ENCODE measurements around the gene LCT. TPM values are rescaled to one million over a fixed set of nuclear protein-coding genes. Genes with fewer than 3 reads are reported as not detected.
A peak's percentile ranks its signal among the peaks of the same experiment; 100 is the strongest.
"Not testable (repeated sequence)": the region's sequence is repeated elsewhere in the genome, so short reads cannot be mapped to it uniquely, and the experiment has no call there.

Gene LCT
- total RNA-seq, 1 donor from 2014 or later = not detected

DNA sequence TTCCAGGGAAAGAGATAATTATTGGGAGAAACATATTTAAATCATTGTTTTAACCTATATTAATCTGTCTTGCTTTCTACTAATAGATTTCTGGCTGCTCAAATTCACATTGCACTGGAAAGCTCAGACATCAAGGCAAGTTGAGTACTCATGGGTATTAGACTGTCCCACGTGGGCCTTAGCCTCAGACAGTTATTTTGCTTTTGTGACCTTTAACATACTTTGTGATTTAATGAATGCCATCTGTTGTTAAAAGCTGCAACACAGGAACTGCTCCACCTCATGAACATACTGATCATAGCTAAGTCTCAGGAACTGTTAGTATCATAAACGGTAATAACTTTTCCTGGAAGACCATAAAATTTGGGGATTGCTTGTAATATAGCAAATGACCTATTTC, 2.7 kb upstream of the LCT start:
- intact Hi-C loops (cut with DNase I) = no loop called here
- ATAC-seq (ENCODE audit: poor library complexity) (peak; percentile 79), DNase-seq (no peak)

- no peak for ATAC-seq (ENCODE audit: poor library complexity)
- no peak for DNase-seq
- intact Hi-C loops (cut with DNase I) = no loop called here
These were observed 1.5 kb upstream of the LCT start for GRCh38 chr2:135838502-135838901.

GRCh38 chr2:135832891-135833290, 4.1 kb downstream of the LCT start:
- intact Hi-C loops (cut with DNase I) = no loop called here
- ATAC-seq (ENCODE audit: poor library complexity) = no peak
- no peak for DNase-seq

- ATAC-seq (ENCODE audit: poor library complexity) = no peak
These were observed 5.7 kb downstream of the LCT start for GRCh38 chr2:135831180-135831812.

GRCh38 chr2:135829378-135830135, 7.4 kb downstream of the LCT start:
- intact Hi-C loops (cut with DNase I) = no loop called here
- ATAC-seq (ENCODE audit: poor library complexity) (no peak), DNase-seq (no peak)

More at GRCh38 chr2:135831180-135831812, 5.7 kb downstream of the LCT start:
- intact Hi-C loops (cut with DNase I) = no loop called here
- no peak for DNase-seq

- no peak for DNase-seq
- no peak for ATAC-seq (ENCODE audit: poor library complexity)
- intact Hi-C loops (cut with DNase I) = no loop called here
These were observed 10.4 kb downstream of the LCT start for GRCh38 chr2:135826544-135826943.

DNA sequence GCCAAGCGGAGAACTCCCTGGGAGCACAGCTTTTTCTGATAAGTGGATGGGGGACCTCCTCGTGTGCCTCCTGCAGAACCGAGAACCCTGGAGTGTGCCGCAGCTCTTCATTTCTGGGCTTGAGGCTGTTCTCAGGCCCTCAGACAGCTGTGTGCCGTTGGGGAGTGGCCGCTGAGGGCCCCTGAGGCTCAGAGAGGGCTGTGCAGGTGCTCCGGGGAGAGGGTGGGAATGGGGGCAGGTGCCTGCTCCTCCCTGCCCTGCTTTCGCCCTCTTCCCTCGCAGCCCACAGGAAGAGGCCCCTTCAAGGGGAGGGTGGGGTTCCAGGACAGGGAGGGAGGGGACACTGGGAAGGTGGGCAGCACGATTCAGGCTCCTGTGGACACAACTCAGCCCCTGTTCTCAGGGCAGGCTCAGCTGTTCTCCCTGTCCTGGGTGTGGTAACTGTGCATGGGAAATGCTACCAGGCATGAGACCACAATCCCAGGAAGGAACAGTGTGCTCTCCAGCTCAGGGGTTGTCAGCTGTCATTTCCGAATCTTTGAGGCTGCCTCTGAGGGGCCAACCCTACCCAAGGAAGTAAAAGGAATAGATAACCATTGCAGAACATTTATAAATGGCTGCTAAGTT, 11.3 kb downstream of the LCT start:
- intact Hi-C loops (cut with DNase I) = no loop called here
- no peak for ATAC-seq (ENCODE audit: poor library complexity)
- no peak for DNase-seq

DNA sequence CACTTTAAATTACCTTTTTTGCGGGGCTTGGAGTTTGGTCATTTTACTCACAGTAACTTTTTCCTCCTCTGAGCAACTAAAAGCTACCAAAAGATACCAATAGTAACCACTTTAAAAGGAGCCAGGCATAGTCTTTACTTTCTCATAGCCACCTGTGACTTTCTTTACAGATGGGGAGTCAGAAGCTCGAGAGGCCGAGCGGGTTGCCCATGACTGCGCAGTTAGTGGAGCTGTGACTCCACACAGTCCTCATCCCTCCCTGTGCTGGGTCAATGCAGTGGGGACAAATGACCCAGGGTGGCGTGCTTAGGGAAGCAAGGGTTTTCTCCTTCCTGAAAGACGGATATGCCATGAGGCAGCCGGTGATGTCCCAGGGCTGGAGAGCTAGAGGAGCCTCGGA, 11.9 kb downstream of the LCT start:
- ATAC-seq (ENCODE audit: poor library complexity) (no peak), DNase-seq (no peak)
- intact Hi-C loops (cut with DNase I) = no loop called here

DNA sequence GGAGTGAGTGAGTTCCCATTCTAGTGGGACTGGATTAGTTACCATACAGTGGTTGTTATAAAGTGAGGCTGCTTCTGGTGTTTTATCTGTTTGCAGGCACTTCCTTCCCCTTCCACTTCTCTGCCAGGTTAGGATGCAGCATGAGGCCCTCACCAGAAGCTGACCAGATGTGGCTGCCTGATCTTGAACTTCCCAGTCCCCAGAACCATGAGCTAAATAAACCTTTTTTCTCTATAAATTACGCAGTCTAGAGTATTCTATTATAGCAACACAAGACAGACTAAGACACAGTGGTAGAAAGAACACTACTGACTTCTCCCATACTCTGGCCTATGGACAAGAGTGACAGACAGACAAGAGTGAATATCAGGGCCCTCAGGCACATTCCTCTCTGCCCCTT, 14.1 kb downstream of the LCT start:
- DNase-seq = no peak
- ATAC-seq (ENCODE audit: poor library complexity) = no peak
- intact Hi-C loops (cut with DNase I) = no loop called here

DNA sequence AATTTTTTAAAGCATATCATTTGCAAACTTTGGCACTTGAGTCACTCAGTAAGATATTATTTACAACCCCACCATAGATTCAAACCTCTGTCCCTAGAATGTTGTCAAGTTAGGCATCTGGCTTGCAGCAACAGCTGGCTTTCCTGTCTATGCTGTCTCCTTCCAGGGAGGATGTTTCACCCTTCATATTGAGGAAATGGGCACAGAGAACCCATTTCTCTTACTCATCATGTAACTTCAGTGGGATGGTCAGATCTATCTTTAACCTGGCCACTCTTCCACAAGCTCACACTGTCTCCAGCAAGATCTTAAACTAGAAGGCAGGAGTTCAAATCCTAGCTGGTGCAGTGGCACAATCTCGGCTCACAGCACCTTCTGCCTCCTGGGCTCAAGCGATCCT, 15.8 kb downstream of the LCT start:
- intact Hi-C loops (cut with DNase I) = no loop called here
- no peak for ATAC-seq (ENCODE audit: poor library complexity)
- DNase-seq = no peak

DNA sequence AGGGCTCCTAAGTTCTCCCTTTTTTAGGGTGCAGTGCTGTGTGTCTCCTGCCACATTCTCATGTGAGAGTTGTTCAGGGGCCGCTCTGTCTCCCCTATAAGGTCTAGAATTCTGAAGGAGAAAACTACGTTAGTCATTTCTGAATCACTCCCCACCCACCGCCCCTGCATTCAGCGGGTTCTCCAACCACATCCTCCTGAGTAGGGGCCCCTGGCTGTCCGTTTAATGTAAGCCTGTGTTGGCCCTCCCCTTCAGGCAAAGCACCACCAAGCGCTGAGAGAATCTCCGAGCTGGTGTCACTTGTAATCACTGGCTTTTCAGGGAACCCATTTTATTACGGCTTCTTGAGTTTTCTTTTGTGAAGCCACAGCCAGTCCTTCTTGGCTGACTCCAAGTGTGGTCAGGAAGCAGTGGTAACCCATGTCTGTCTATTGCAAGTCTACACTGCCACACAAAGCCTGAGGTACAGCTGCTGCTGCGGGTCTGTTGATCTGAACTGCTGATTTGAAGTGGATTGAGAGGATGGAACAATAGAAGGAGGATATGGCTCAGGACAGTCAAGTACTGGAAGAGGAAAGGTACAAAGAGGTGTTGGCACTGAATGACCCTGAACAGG, 16.9 kb downstream of the LCT start:
- intact Hi-C loops (cut with DNase I) = no loop called here
- ATAC-seq (ENCODE audit: poor library complexity) = no peak
- no peak for DNase-seq

DNA sequence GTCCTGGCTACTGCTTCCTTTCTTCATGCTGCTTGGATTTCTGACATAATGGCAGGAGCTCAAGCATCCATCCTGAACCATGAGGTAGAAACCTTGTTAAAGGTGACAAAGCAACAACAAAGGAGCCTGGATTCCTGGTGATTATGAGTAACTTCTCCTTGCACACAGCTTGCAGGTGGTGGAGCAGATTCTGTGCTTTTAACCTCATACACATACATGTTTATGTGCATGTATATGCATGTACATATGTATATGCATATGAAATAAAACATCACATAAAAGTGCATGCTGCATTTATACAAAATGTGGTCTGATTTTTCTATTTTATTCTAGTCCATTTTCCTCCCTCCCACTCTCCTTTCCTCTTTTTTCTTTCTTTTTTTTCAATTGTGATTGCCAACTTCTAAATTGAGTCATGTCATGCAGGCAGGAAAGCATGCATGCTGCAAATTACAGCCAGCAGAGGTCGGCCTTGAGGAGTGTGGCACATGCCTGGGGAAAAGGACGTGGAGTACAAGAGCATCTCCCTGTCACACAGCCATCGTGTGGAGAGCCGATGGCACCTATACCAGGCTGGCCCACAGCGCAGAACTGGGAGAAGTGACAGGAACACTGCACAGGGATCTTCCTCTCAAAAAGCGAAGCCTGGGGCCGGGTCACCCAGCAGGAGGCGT, 17.9 kb downstream of the LCT start:
- DNase-seq = no peak
- intact Hi-C loops (cut with DNase I) = no loop called here
- no peak for ATAC-seq (ENCODE audit: poor library complexity)

DNA sequence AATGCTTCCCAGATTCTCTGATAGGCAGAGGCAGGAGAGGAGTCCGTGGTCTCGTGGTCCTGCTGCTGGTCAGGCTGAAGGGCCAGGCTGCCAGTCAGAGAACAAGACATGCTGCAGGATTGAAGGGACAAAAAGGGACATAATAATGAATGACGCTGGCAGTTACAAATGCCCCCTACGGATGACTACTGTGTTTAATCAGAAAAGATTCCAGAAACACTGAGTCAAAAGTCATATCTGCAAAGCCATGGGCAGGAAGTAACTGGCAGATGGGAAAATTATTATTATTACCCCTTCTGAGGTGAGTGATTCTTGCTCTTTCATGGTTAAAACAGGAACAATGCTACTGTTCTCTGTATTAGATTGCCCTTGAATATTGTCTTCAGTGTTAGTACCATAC, 19.0 kb downstream of the LCT start:
- ATAC-seq (ENCODE audit: poor library complexity) = no peak
- DNase-seq = no peak
- intact Hi-C loops (cut with DNase I) = no loop called here

- ATAC-seq (ENCODE audit: poor library complexity) (no peak), DNase-seq (no peak)
These were observed 19.5 kb downstream of the LCT start for GRCh38 chr2:135817466-135817865.

DNA sequence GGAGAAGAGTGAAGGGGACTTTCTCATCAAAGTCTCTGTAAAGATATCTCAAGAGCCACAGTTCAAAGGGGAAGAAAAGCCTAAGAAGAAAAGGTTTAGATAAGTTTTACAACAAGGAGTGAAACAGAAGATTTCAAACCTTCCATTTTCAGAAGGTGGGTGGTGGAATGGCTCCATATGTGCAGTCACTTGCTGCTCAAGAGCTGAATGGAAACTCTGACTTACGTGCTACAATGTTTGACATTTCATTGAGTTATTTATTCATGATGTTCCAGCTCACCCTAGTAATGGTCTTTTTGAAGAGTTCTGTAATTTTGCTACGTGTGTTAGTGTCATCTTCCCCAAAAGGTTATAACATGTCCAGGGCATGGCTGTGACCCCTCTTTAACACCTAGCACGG, 21.7 kb downstream of the LCT start:
- ATAC-seq (ENCODE audit: poor library complexity) (no peak), DNase-seq (no peak)
- intact Hi-C loops (cut with DNase I) = no loop called here

More at GRCh38 chr2:135817466-135817865, 19.5 kb downstream of the LCT start:
- intact Hi-C loops (cut with DNase I) = no loop called here

GRCh38 chr2:135812907-135813511, 24.0 kb downstream of the LCT start:
- no peak for ATAC-seq (ENCODE audit: poor library complexity)
- intact Hi-C loops (cut with DNase I) = no loop called here
- DNase-seq = no peak

DNA sequence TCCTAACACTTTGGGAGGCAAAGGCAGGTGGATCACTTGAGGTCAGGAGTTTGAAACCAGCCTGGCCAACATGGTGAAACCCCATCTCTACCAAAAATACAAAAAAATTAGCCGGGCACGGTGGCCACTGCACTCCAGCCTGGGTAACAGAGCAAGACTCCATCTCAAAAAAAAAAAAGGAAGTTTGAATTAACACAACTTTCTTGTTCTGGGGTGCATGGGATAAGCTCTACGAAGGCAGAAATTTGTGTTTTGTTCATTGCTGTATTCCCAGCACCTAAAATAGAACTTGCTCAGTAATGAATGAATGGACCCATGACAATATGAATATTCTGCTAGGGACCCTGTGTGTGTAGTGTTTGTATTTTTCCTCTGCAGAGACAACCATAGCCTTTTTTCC, 29.1 kb downstream of the LCT start:
- DNase-seq; intact Hi-C loops (cut with DNase I); ATAC-seq (ENCODE audit: poor library complexity): not testable (repeated sequence)

DNA sequence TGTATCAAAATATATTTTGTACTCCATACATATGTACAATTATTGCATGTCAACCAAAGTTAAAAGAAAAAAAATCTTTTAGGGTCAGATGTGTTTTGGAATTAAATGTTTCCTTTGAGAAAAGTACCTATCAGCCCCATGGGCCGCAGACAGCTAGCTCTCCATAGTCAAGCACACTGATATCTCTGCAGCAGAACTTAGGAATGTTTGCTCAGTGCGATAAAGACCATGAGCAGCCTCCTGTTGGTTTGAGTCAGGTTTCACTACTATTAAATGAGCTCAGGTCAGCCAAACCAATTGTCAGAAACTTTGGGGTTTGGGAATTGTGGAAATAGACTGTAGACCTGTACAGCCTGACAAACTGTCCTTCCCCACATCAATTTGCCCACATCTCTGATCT, 33.7 kb downstream of the LCT start:
- DNase-seq (no peak), ATAC-seq (ENCODE audit: poor library complexity) (no peak)
- intact Hi-C loops (cut with DNase I) = no loop called here

DNA sequence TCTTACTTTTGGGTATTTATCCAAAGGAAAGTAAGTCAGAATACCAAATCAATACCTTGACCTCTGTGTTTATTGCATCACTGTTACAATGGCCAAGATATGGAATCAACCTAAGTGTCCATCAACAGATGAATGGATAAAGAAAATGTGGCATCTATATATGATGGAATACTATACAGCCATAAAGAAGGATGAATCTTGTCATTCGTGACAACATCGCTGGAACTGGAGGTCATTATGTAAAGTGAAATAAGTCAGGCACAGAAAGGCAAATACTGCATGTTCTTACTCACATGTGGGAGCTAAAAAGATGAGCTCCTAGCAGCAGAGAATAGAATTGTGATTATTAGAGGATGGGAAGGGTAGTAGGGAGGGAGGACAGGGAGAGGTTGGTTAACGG, 34.6 kb downstream of the LCT start:
- DNase-seq (no peak), ATAC-seq (ENCODE audit: poor library complexity) (no peak)
- intact Hi-C loops (cut with DNase I) = no loop called here

Data from Right ventricle myocardium superior (tissue), 1 donor.